ENCODE measurements around the gene MIPOL1. TPM values are rescaled to one million over a fixed set of nuclear protein-coding genes. Genes with fewer than 3 reads are reported as not detected.
"Not testable (repeated sequence)": the region's sequence is repeated elsewhere in the genome, so short reads cannot be mapped to it uniquely, and the experiment has no call there.

Gene MIPOL1
- total and polyA plus RNA-seq, 12 donors = 1.1 to 9.2 (median 5.4) TPM

DNA sequence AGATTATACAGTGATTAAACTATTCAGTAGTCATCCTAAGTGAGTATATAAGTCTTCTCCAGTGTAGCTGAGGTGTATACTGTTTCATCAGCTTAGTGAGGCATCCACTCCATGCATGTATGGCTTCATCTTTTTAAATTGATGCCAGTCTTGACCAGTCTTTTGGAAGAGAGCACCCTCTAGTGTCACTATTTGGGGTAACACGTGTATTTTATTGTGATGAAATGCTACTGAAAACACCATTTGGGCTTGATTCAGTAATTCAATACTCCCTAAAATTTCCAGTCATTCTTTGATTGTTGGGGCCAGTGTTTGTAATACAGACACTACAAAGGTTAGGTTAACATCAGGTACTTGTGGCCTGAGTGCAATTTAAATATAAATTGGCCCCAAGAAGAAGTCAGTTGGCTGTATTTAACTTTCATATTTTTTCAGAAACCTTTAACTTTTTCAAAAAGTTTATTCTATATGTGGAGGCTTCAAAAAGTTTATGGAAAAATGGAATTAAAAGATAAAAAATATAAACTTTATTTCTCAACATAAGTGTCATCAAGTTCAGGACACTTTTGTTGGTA lies 35.3 kb downstream of the MIPOL1 start:
- 4 to 7% methylated on average over 1 of the region's 1 CpG for WGBS, 2 donors
- no peak overlapping the region for H3K27ac ChIP-seq
- no peak for DNase-seq
- no peaks in the 10 kb centered on the region for H3K36me3 ChIP-seq
- no peaks in the 10 kb centered on the region for H3K9me3 ChIP-seq
- no peaks in the 10 kb centered on the region for H3K4me1 ChIP-seq
- no peak overlapping the region for H3K4me3 ChIP-seq
- H3K27me3 ChIP-seq = no peaks in the 10 kb centered on the region
- intact Hi-C loops (cut with DNase I) = loop anchor here in 1 of 10 donors (5.0 kb wide), 1 partner anchor 639 kb away; no protein-coding TSS in a partner anchor
- no peak for ATAC-seq
- TF ChIP-seq, protein P1, sequence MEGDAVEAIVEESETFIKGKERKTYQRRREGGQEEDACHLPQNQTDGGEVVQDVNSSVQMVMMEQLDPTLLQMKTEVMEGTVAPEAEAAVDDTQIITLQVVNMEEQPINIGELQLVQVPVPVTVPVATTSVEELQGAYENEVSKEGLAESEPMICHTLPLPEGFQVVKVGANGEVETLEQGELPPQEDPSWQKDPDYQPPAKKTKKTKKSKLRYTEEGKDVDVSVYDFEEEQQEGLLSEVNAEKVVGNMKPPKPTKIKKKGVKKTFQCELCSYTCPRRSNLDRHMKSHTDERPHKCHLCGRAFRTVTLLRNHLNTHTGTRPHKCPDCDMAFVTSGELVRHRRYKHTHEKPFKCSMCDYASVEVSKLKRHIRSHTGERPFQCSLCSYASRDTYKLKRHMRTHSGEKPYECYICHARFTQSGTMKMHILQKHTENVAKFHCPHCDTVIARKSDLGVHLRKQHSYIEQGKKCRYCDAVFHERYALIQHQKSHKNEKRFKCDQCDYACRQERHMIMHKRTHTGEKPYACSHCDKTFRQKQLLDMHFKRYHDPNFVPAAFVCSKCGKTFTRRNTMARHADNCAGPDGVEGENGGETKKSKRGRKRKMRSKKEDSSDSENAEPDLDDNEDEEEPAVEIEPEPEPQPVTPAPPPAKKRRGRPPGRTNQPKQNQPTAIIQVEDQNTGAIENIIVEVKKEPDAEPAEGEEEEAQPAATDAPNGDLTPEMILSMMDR (IDR thresholded peaks at IDR 0.05) = peak; percentile 21 to 66 (median 51)

DNA sequence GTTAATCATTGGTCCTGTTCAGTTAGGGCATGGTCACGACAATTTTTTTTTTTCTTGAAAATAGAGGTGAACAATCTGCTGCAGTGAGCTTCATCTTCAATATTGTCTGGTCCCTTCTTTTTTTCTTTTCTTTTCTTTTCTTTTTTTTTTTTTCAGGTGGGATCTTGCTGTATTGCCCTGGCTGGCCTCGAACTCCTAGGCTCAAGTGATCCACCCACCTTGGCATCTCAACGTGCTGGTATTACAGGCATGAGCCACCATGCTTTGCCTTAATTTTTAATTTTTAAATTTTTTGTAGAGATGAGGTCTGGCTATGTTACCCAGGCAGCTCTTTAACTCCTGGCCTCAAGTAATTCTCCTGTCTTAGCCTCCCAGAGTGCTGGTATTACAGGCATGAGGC lies 36.5 kb downstream of the MIPOL1 start:
- no peak for ATAC-seq
- TF ChIP-seq, protein P1 (IDR thresholded peaks at IDR 0.05) = no peak
- DNase-seq = no peak
- Histone ChIP-seq H3K27ac (no peak overlapping the region), H3K36me3 (no peaks in the 10 kb centered on the region), H3K4me1 (no peaks in the 10 kb centered on the region), H3K27me3 (no peaks in the 10 kb centered on the region), H3K4me3 (no peak overlapping the region), H3K9me3 (no peaks in the 10 kb centered on the region)
- WGBS, 2 donors = 84 to 90% methylated on average over 3 of the region's 3 CpGs
- intact Hi-C loops (cut with DNase I) = loop anchor here in 1 of 10 donors (5.0 kb wide), 1 partner anchor 638 kb away; no protein-coding TSS in a partner anchor

DNA sequence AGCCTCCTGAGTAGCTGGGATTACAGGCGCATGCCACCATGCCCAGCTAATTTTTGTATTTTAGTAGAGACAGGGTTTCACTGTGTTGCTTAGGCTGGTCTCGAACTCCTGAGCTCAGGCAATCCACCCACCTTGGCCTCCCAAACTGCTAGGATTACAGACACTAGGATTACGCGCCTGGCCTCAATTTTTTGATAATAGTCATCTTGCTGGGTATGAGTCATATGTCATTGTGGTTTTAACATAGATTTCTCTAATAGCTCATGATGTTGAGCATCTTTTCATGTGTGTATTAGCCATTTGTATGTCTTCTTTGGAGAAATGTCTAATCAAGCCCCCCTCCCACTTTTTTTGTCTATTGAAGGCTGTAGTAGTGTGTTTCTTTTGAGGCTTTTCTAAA lies 38.3 kb downstream of the MIPOL1 start:
- H3K4me3 ChIP-seq; intact Hi-C loops (cut with DNase I): not testable (repeated sequence)

DNA sequence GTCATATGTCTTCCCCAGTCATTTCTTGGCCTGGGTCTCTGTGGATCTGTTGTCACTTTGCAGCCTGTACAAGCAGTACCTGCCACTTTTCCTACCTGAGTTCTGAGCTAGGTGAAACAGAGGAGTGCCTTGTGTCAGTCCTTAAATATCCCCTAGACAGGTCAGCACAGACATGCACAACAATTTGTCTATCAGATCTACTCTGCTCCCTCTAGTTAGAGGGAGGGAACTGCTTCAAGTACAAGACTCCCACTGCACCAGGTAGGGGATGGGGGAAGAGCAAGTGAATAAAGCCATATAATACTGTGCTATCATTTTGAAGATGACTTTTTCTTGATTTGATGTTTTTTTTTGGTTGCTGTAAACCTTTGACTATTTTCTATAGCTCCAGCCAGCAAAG lies 39.4 kb downstream of the MIPOL1 start:
- no peak for ATAC-seq
- intact Hi-C loops (cut with DNase I) = no loop called here
- no peaks in the 10 kb centered on the region for H3K4me1 ChIP-seq
- no peak overlapping the region for H3K4me3 ChIP-seq
- no peaks in the 10 kb centered on the region for H3K9me3 ChIP-seq
- no peak for DNase-seq
- H3K27ac ChIP-seq = no peak overlapping the region
- H3K27me3 ChIP-seq = no peaks in the 10 kb centered on the region
- TF ChIP-seq, protein P1 (IDR thresholded peaks at IDR 0.05) = no peak
- no peaks in the 10 kb centered on the region for H3K36me3 ChIP-seq

More for the DNA sequence above, 38.3 kb downstream of the MIPOL1 start:
- DNase-seq, H3K27me3 ChIP-seq, ATAC-seq, H3K27ac ChIP-seq, H3K9me3 ChIP-seq, H3K36me3 ChIP-seq, H3K4me1 ChIP-seq: not testable (repeated sequence)
- 95% methylated on average over 4 of the region's 4 CpGs for WGBS, 2 donors

DNA sequence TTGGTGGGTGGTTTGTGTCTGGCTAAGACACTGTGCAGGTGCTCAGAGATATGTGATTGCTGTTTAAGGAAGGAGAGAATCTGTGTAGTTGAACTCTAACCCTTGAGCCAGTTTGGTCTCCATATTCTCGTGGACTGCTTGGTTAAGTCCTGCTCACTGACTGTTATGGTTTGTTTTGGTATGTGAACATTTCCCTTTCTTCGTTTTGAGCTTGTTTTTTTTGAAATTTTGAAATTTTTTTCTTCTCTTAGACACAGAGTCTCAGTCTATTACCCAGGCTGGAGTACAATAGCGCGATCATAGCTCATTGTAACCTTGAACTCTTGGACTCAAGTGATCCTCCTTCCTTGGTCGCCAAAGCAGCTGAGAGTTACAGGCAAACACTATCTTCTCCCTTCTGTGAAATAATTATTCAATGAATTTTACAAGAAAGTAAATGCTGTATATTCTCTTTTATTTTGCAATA lies 40.0 kb downstream of the MIPOL1 start:
- 75 to 89% methylated on average over 5 of the region's 5 CpGs for WGBS, 2 donors
- no peaks in the 10 kb centered on the region for H3K9me3 ChIP-seq
- TF ChIP-seq, protein P1 (IDR thresholded peaks at IDR 0.05) = no peak
- no peak overlapping the region for H3K27ac ChIP-seq
- intact Hi-C loops (cut with DNase I) = no loop called here
- no peak overlapping the region for H3K4me3 ChIP-seq
- no peak for ATAC-seq
- no peak for DNase-seq
- no peaks in the 10 kb centered on the region for H3K27me3 ChIP-seq
- no peaks in the 10 kb centered on the region for H3K36me3 ChIP-seq
- no peaks in the 10 kb centered on the region for H3K4me1 ChIP-seq
